Measurements from ENCODE around the gene MRPS18A.
"Not testable (repeated sequence)": the region's sequence is repeated elsewhere in the genome, so short reads cannot be mapped to it uniquely, and the experiment has no call there.

Gene MRPS18A

DNA sequence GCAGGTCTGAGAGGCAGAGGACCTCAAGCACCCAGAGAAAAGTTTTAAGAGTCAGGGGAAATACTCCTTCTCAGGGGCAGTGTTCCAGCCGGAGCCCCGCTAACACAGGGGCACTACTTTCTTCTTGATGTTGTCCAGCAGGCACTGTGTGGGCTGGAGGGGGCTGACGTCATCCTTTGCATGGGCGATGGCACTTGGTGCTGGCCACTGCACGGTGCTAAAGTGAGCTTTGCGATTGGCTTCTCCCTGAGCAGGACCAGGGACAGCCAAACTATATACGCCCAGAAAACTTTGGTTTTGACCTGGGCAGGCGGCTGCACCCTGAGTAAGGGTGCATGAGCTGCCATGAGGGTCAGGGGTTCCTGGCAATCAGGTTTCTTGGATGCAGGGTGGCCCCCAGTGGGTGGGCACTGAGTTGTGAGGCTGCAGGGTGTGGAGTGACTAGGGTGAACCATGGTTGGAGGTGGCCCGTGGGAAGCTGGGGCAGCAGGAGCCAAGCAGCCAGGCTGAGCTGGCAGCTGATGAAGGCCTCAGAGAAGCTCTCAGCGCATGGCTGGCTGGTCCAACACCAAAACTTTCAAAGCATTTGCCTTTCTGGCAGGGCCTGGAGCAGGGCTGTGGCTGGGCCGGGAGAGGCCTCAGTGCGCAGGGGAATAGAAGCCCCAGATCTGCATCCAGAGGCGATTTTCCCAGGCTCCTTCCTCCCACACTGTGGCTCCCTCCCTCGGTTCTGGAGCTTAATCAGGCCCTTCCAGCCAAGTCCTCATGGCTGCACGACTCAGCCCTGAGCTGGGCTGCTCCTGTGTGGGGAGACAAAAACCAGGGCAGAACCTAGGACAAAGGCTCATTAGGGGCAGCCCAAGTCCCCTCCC lies 18.3 kb downstream of the MRPS18A start:
- DNase-seq: no peak

- DNase-seq: peak; percentile 60
These were observed 19.2 kb downstream of the MRPS18A start for GRCh38 chr6:43668151-43669028.

GRCh38 chr6:43667245-43668150 lies 20.1 kb downstream of the MRPS18A start:
- DNase-seq: peak; percentile 76

DNA sequence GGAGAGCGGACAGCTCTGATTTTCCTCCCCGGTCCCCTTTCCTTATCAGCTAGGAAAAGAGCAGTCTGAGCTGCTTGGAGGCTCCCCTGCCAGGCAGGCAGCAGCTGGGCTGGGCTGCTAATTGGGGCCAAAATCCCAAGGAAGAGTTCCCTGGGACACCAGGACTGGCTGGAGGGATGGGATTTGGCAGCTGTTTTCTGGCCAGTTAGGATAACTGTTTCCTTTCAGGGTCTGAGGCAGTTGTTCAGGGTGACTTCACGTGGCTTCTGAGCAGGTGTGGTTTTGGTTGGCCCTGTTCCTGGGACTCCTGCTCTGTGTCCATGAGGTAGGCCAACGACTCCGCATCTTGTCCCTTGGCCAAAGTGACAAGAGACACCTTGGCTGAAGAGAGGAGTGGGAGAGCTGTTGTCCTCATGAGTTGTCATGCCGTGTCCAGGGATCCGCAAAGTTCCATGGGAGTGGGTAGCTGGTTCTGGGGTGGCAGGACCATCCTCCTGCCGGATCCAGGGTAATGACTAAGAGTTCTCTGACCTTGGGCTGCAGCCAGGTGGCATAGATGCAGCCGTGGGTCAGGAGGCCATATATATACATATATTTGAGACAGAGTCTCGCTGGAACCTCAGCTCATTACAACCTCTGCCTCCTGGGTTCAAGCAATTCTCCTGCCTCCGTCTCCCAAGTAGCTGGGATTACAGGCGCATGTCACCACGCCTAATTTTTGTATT lies 21.2 kb downstream of the MRPS18A start:
- DNase-seq: no peak

DNA sequence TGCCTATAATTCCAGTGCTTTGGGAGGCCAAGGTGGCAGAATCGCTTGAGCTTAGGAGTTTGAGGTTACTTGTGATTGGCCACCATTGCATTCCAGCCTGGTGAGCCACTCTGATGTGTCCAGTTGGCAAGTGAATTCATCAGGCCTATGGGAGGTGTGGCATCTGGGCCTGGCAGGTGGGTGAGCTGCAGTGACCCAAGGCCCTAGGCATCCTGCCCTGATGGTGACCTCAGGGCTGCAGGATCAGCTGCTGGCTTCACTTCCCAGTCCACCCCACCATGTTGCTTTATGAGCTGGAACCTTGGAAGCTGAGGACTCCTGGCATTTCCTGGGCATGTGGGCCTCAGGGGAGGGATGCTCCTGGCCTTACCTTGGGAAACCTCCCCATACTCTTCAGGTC lies 22.2 kb downstream of the MRPS18A start:
- DNase-seq: no peak

GRCh38 chr6:43662948-43663347 lies 24.6 kb downstream of the MRPS18A start:
- not testable (repeated sequence) for DNase-seq

GRCh38 chr6:43658161-43658560 lies 29.4 kb downstream of the MRPS18A start:
- DNase-seq: no peak

DNA sequence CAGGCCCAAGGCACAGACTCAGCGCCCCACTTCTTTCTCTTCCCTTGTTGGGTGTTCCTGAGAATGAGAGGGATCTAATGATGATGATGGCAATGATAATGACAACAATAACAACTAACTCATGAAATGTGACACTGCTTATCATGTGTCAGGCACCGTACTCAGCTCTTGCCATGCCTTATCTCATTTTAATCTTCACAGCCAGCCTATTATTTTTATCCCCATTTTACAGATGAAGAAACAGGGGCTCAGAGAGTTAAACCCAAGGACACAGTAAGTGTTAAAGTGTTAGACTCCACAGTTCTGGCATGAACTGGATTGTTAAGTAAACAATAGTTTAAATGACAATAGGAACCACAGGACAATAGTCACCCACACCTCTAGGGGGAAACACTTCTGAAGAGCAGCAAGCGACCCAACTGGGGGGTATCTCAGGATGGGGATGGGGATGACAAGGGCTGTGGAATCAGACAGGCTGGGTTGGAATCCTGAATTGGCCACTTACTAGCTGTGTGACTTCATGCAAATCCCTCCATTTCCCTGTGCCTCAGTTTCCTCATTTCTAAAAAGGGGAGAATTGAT lies 30.3 kb downstream of the MRPS18A start:
- no peak for DNase-seq

DNA sequence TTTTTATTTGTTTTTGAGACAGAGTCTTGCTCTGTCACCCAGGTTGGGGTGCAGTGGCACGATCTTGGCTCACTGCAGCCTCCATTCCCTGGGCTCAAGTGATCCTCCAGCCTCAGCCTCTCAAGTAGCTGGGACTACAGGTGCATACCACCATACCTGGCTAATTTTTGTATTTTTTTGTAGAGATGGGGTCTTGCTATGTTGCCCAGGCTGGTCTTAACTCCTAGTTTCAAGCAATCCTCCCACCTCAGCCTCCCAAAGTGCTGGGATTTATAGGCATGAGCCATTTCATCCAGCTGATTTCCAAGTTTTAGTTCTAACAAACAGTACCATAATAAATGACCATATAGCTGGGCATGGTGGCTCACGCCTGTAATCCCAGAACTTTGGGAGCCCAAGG lies 34.8 kb downstream of the MRPS18A start:
- DNase-seq: not testable (repeated sequence)

- DNase-seq: no peak
These were observed 39.3 kb downstream of the MRPS18A start for GRCh38 chr6:43648248-43648647.

GRCh38 chr6:43647613-43648012 lies 40.0 kb downstream of the MRPS18A start:
- no peak for DNase-seq

GRCh38 chr6:43645613-43645964 lies 42.0 kb downstream of the MRPS18A start:
- DNase-seq: no peak

GRCh38 chr6:43644940-43645612 lies 42.5 kb downstream of the MRPS18A start, which contains the start of gene RSPH9:
TSS of gene RSPH9 (plus strand) at chr6:43645036. CDS start at chr6:43645099, 63 bp downstream.
- DNase-seq: no peak

- no peak for DNase-seq
These were observed 47.4 kb downstream of the MRPS18A start for GRCh38 chr6:43639984-43640800.

- DNase-seq: peak; percentile 21
These were observed 51.3 kb downstream of the MRPS18A start for GRCh38 chr6:43636308-43636659.

GRCh38 chr6:43635387-43636307 lies 51.9 kb downstream of the MRPS18A start, which contains the start of gene MAD2L1BP:
TSS of gene MAD2L1BP (plus strand) at chr6:43635840. CDS start at chr6:43635876, 36 bp downstream.
- DNase-seq: peak; percentile 89

GRCh38 chr6:43634702-43635303 lies 52.8 kb downstream of the MRPS18A start:
- peak; percentile 16 for DNase-seq

DNA sequence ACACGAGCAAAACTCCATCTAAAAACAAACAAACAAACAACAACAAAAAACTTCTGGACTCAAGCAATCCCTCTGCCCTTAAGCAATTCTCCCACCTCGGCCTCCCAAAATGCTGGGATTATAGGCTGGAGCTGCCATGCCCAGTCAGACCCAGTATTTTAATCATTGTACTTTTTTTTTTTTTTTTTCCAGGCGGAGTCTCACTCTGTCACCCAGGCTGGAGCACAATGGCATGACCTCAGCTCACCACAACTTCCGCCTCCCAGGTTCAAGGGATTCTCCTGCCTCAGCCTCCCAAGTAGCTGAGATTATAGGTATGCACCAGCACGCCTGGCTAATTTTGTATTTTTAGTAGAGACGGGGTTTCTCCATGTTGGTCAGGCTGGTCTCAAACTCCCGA lies 54.6 kb downstream of the MRPS18A start:
- not testable (repeated sequence) for DNase-seq

All from NCI-H1092 treated with DMSO at 0.1 percent for 48 hours (cell line).